HepG2 (cell line): Measurements from ENCODE around the gene ADGRD1. TPM values are rescaled to one million over a fixed set of nuclear protein-coding genes. Genes with fewer than 3 reads are reported as not detected.

ENCODE experiments used
- ATAC-seq: fragments of 200-7000 bp; cut with Tn5 transposase; 3 replicates; pipeline ENCODE4 v1.9.1; 2020; ENCODE audit warnings: mild to moderate bottlenecking, moderate library complexity
- BruUV-seq: library from RNA; stranded (reverse); fragments of 400-500 nt; replicated peaks from 2 replicates; lab custom pipeline; 2021; lab: Mats Ljungman, UMichigan
- CTCF ChIA-PET: fragments of 300-600 bp; formaldehyde crosslinking; extraction: SDS; loops from one replicate; lab custom pipeline; 2021; ENCODE audit warnings: low total read pairs, inconsistent platforms, low intra/inter-chr PET ratio; lab: Yijun Ruan, JAX
- POLR2A ChIA-PET: fragments of 350-600 bp; sonication (Branson Sonifier 250); formaldehyde crosslinking; loops from one replicate; lab custom pipeline; 2020; ENCODE audit warnings: antibody characterized with exemption, inconsistent platforms; lab: Yijun Ruan, JAX
- DNase-seq: peaks from one replicate; pipeline ENCODE4 v3.0.0-alpha.2; 2015; ENCODE audit warnings: low spot score
- FAIRE-seq: peaks from 3 replicates; lab custom pipeline; 2011; peaks lifted over from hg19 to GRCh38; lab: Jason Lieb, UNC
- H2AFZ ChIP-seq: one replicate; pipeline ENCODE4 v1.6.1; 2011; ENCODE audit warnings: low read length, inconsistent platforms
- H3K27ac ChIP-seq: fragments of 300-600 bp; 3 replicates; pipeline ENCODE4 v1.8.0; 2011; ENCODE audit warnings: mixed run types, mild to moderate bottlenecking, mixed read lengths, low read length, inconsistent platforms; ENCODE audit not compliant: insufficient read depth; ENCODE audit errors: extremely low read length
- H3K27me3 ChIP-seq, 2 experiments: fragments of 200-600 bp in 1 of 2; 2 replicates in 1 of 2; 3 replicates in 1 of 2; pipeline versions ENCODE4 v1.6.0 to v1.8.0; 2011; ENCODE audit warnings: low read length in 2 of 2, mild to moderate bottlenecking in 2 of 2, moderate library complexity in 2 of 2, inconsistent platforms in 1 of 2; ENCODE audit not compliant: insufficient read depth in 2 of 2, control insufficient read depth in 1 of 2
- H3K36me3 ChIP-seq, 2 experiments: fragments of 200-600 bp in 1 of 2; replicated peaks in 1 of 2; 2 replicates in 1 of 2; 3 replicates in 1 of 2; pipeline versions ENCODE4 v1.5.1 to v1.8.0; 2011; ENCODE audit warnings: low read length in 2 of 2, inconsistent platforms in 1 of 2; ENCODE audit not compliant: insufficient read depth in 2 of 2, control insufficient read depth in 1 of 2
- H3K4me1 ChIP-seq: 2 replicates; pipeline ENCODE4 v1.5.1; 2012; ENCODE audit warnings: low read length, inconsistent platforms; ENCODE audit not compliant: insufficient read depth
- H3K4me2 ChIP-seq: 2 replicates; pipeline ENCODE4 v1.6.0; 2011; ENCODE audit warnings: low read depth, low read length, inconsistent platforms
- H3K4me3 ChIP-seq, 3 experiments: fragments of 200-600 bp in 1 of 3; sonication (generic), shearing (Covaris generic) in 1 of 3; replicated peaks in 1 of 3; 2 replicates each; pipeline ENCODE4 v1.5.1; 2011 to 2016; ENCODE audit warnings: low read length in 3 of 3, inconsistent platforms in 2 of 3, low read depth in 2 of 3, mild to moderate bottlenecking in 2 of 3, control low read depth in 1 of 3, mixed read lengths in 1 of 3; ENCODE audit not compliant: insufficient read depth in 1 of 3
- H3K79me2 ChIP-seq: one replicate; pipeline ENCODE4 v1.6.1; 2011; ENCODE audit warnings: low read length, inconsistent platforms; ENCODE audit not compliant: insufficient read depth
- H3K9ac ChIP-seq: 2 replicates; pipeline ENCODE4 v1.6.0; 2011; ENCODE audit warnings: mild to moderate bottlenecking, low read depth, low read length, inconsistent platforms; ENCODE audit not compliant: insufficient read depth
- H3K9me3 ChIP-seq: 2 replicates; pipeline ENCODE4 v1.5.1; 2012; ENCODE audit warnings: mild to moderate bottlenecking, low read length
- H4K20me1 ChIP-seq: 2 replicates; pipeline ENCODE4 v1.6.0; 2011; ENCODE audit warnings: inconsistent platforms, mild to moderate bottlenecking, low read length, moderate library complexity; ENCODE audit not compliant: insufficient read depth
- ATF7 ChIP-seq, 2 experiments: fragments of 450-650 bp in 1 of 2; sonication (generic) in 1 of 2; formaldehyde crosslinking in 1 of 2; IDR thresholded peaks; 2 replicates each; pipeline versions ENCODE4 v1.4.0 to v1.6.1; 2016 to 2020; ENCODE audit warnings: antibody characterized with exemption in 1 of 2, mild to moderate bottlenecking in 1 of 2, missing genetic modification reagents in 1 of 2
- RFXANK ChIP-seq: IDR thresholded peaks from 2 replicates; pipeline ENCODE4 v1.6.1; 2016
- ZNF235 ChIP-seq: sonication (generic); formaldehyde crosslinking; IDR thresholded peaks from 2 replicates; pipeline ENCODE4 v1.8.1; 2023; ENCODE audit warnings: mild to moderate bottlenecking, missing genetic modification reagents, borderline replicate concordance
- ZSCAN31 ChIP-seq: sonication (generic); formaldehyde crosslinking; IDR thresholded peaks from 2 replicates; pipeline ENCODE4 v1.5.0; 2020; ENCODE audit warnings: low read depth, mild to moderate bottlenecking, missing genetic modification reagents
- WGBS: methylation state at CpG from one replicate; pipeline ENCODE4 v1.1.6; 2017; ENCODE audit warnings: low lambda C conversion rate; 5-methylcytosine and 5-hydroxymethylcytosine counted together
- in situ Hi-C: cut with HindIII; loops from 2 replicates; pipeline ENCODE4 v1.10.0; 2017; ENCODE audit warnings: low pct_unique_long_range_greater_than_20kb; ENCODE audit not compliant: extremely low pct_ligation_motif_present
- intact Hi-C: fragments of 100-400 bp; cut with micrococcal nuclease; formaldehyde crosslinking; loops from one replicate; pipeline ENCODE4 v1.10.0; 2022; ENCODE audit not compliant: unreplicated experiment
- polyA plus RNA-seq, 8 experiments: library from polyadenylated mRNA; depleted of rRNA in 3 of 8; stranded (reverse) in 7 of 8; unstranded in 1 of 8; fragments of >200 nt; fragmentation: Illumina TruSeq in 4 of 8; extraction: Trizol in 4 of 8; gene quantifications; 2 replicates each; pipeline versions ENCODE4 v1.2.1 to v1.2.3, GENCODE V29; 2011 to 2016; ENCODE audit warnings: low read depth in 4 of 8, missing spikeins in 1 of 8, mixed read lengths in 1 of 8; ENCODE audit not compliant: insufficient read depth in 1 of 8
- total RNA-seq, 5 experiments: library from RNA; depleted of rRNA; stranded (reverse); fragments of >200 nt; fragmentation: Illumina TruSeq; extraction: Trizol; gene quantifications; 2 replicates each; pipeline ENCODE4 v1.2.3, GENCODE V29; 2016; ENCODE audit warnings: low read depth in 1 of 5
- TF ChIP-seq, protein P1 (sequence below), 2 experiments: sonication (generic) in 1 of 2; formaldehyde crosslinking in 1 of 2; IDR thresholded peaks; 2 replicates each; pipeline versions ENCODE4 v1.6.1 to v1.9.0; 2014 to 2022; ENCODE audit warnings: antibody characterized with exemption in 1 of 2, borderline replicate concordance in 1 of 2, inconsistent platforms in 1 of 2, low read depth in 1 of 2, missing genetic modification reagents in 1 of 2

The ADGRD1 gene
- total and polyA plus RNA-seq, 2 of the 13 experiments (the other 11 are each of a cell fraction or from before 2014, with no cell fraction given), result 0.46 to 12.4 TPM

DNA sequence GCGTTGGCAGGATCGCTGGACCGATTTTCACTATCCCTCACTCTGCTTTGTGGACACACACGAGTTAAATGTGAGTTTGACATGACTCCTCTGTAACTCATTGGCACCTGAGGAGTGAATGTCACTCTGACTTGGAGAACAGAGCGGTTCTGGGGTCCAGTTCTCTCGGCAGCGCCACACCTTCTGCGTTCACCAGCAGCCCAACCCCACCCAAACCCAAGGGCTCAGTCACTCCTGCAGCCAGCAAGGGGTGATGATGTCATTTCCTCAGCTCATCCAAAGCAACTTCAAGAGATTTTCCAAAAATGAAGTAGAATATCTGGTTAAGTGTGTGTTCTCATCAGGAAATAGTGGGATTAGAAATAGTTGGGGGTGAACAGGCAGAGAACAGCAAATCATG, 36.3 kb downstream of the ADGRD1 start:
- Histone ChIP-seq H3K9ac (no peak overlapping the region), H3K4me3 (no peak overlapping the region), H3K4me2 (no peak overlapping the region), H3K27me3 (no peaks in the 10 kb centered on the region), H4K20me1 (no peaks in the 10 kb centered on the region), H3K9me3 (no peaks in the 10 kb centered on the region)
- BruUV-seq, result no TSS peak
- intact Hi-C loops (no loop called here), in situ Hi-C loops (no loop called here)
- no peak for ATAC-seq
- no peak for FAIRE-seq
- POLR2A ChIA-PET, result no interaction called here
- TF ChIP-seq ATF7 (IDR thresholded peaks at IDR 0.05), result peak; percentile 81
- TF ChIP-seq ATF7 (CRISPR knock-in tag; IDR thresholded peaks at IDR 0.05), result no peak
- TF ChIP-seq, protein P1, sequence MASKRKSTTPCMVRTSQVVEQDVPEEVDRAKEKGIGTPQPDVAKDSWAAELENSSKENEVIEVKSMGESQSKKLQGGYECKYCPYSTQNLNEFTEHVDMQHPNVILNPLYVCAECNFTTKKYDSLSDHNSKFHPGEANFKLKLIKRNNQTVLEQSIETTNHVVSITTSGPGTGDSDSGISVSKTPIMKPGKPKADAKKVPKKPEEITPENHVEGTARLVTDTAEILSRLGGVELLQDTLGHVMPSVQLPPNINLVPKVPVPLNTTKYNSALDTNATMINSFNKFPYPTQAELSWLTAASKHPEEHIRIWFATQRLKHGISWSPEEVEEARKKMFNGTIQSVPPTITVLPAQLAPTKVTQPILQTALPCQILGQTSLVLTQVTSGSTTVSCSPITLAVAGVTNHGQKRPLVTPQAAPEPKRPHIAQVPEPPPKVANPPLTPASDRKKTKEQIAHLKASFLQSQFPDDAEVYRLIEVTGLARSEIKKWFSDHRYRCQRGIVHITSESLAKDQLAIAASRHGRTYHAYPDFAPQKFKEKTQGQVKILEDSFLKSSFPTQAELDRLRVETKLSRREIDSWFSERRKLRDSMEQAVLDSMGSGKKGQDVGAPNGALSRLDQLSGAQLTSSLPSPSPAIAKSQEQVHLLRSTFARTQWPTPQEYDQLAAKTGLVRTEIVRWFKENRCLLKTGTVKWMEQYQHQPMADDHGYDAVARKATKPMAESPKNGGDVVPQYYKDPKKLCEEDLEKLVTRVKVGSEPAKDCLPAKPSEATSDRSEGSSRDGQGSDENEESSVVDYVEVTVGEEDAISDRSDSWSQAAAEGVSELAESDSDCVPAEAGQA (IDR thresholded peaks at IDR 0.05; ENCODE audit: low read depth), result no peak
- TF ChIP-seq, protein P1 (CRISPR knock-in tag; IDR thresholded peaks at IDR 0.05; ENCODE audit: borderline replicate concordance), result no peak
- TF ChIP-seq RFXANK (CRISPR knock-in tag), result no peak
- TF ChIP-seq ZSCAN31 (CRISPR knock-in tag), result no peak
- TF ChIP-seq ZNF235, result no peak
- TF ChIP-seq, all 625 proteins: peak for 1
- H3K79me2 ChIP-seq, result no peaks in the 10 kb centered on the region
- no peak overlapping the region for H3K27ac ChIP-seq
- no peak for DNase-seq
- no peaks in the 10 kb centered on the region for H3K36me3 ChIP-seq
- 86% methylated on average over 8 of the region's 8 CpGs for WGBS
- H3K4me1 ChIP-seq, result peaks cover 59% of the 10 kb centered on the region
- H2AFZ ChIP-seq, result no peak overlapping the region
- CTCF ChIA-PET, result no interaction called here
